DND-41 (cell line): Measurements from ENCODE around the gene TSPAN1.

ENCODE experiments used
- ATAC-seq: fragments of 200-7000 bp; cut with Tn5 transposase; 3 replicates; pipeline ENCODE4 v1.9.1; 2021; ENCODE audit warnings: low read depth; ENCODE audit not compliant: insufficient read depth
- DNase-seq: peaks from one replicate; pipeline ENCODE4 v3.0.0-alpha.2; 2020
- H2AFZ ChIP-seq: 2 replicates; pipeline ENCODE4 v1.6.0; 2012; ENCODE audit warnings: low read depth, low read length
- H3K27ac ChIP-seq: 2 replicates; pipeline ENCODE4 v1.5.1; 2012; ENCODE audit warnings: low read length, inconsistent platforms
- H3K27me3 ChIP-seq: fragments of 200-600 bp; sonication (generic); 2 replicates; pipeline ENCODE4 v1.6.0; 2012; ENCODE audit warnings: low read length, mild to moderate bottlenecking, inconsistent platforms; ENCODE audit not compliant: insufficient read depth, poor library complexity
- H3K36me3 ChIP-seq: 2 replicates; pipeline ENCODE4 v1.5.1; 2012; ENCODE audit warnings: low read length, inconsistent platforms; ENCODE audit not compliant: insufficient read depth
- H3K4me1 ChIP-seq: 2 replicates; pipeline ENCODE4 v1.5.1; 2012; ENCODE audit warnings: mild to moderate bottlenecking, low read length; ENCODE audit not compliant: insufficient read depth
- H3K4me2 ChIP-seq: 2 replicates; pipeline ENCODE4 v1.6.0; 2012; ENCODE audit warnings: mild to moderate bottlenecking, moderate library complexity, low read length, inconsistent platforms; ENCODE audit not compliant: insufficient read depth
- H3K4me3 ChIP-seq, 2 experiments: fragments of 200-600 bp in 1 of 2; shearing (Covaris generic) in 1 of 2; 2 replicates each; pipeline ENCODE4 v1.5.1; 2012 to 2016; ENCODE audit warnings: inconsistent platforms in 2 of 2, low read length in 2 of 2, mild to moderate bottlenecking in 2 of 2, low read depth in 1 of 2, moderate library complexity in 1 of 2
- H3K79me2 ChIP-seq: 2 replicates; pipeline ENCODE4 v1.6.0; 2012; ENCODE audit warnings: low read length, inconsistent platforms; ENCODE audit not compliant: insufficient read depth
- H3K9ac ChIP-seq: 2 replicates; pipeline ENCODE4 v1.6.0; 2012; ENCODE audit warnings: low read depth, mild to moderate bottlenecking, inconsistent platforms, low read length, moderate library complexity
- H3K9me3 ChIP-seq: 2 replicates; pipeline ENCODE4 v1.5.1; 2012; ENCODE audit warnings: low read length, moderate library complexity, mild to moderate bottlenecking, inconsistent platforms; ENCODE audit not compliant: insufficient read depth, severe bottlenecking
- H4K20me1 ChIP-seq: 2 replicates; pipeline ENCODE4 v1.6.0; 2012; ENCODE audit warnings: low read length; ENCODE audit not compliant: insufficient read depth
- EZH2 ChIP-seq: IDR thresholded peaks from 3 replicates; pipeline ENCODE4 v1.6.1; 2012; ENCODE audit warnings: borderline replicate concordance, low read depth, mild to moderate bottlenecking, moderate library complexity, low read length, inconsistent platforms; ENCODE audit not compliant: severe bottlenecking
- TF ChIP-seq, protein P1 (sequence below): IDR thresholded peaks from 2 replicates; pipeline ENCODE4 v1.5.1; 2012; ENCODE audit warnings: borderline replicate concordance, low read length, moderate library complexity, mild to moderate bottlenecking; ENCODE audit not compliant: poor library complexity, severe bottlenecking; ENCODE audit errors: extremely low read depth

Gene TSPAN1

DNA sequence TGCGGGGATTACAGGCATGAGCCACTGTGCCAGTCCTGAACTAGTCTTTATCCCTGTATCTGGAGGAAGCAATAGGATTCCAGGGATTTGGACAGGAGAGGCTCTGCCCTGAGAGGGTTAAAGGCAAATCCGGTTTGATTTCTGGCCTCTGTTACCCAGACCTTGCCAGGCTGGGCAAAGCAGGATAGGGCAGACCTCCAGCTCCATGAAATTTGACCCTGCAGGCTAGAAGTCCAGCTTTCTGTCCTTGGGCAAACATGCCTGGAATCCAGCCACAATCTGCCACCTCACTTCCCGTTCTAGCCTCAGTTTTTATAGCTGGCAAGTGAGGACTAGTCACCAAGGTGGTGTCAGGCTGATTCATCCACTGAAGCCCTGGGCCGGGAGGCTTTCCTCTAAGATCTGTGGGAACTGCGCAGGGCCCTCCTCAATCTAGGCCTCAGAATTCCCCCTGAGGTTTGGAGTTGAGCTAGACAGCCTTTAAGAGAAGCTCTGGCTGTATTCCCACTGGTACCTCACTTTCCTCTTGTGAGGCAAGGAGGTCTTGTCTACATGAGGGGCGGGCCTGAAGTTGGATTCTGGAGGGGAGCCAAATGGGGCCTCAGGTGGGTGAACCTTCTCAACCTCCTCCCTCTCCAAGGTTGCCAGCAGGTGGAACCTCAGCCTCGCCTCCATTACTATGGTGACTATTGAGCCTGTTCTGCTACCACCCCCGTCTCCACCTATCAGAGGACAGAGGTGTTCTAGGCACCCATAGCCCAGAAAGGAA is 8.4 kb downstream of the TSPAN1 start:
- Histone ChIP-seq H3K4me2 (no peak overlapping the region), H3K4me1 (peaks cover 16% of the 10 kb centered on the region), H3K36me3 (peaks cover 13% of the 10 kb centered on the region; the same call in 1 of the 2 replicates), H3K9me3 (no peaks in the 10 kb centered on the region), H3K79me2 (no peaks in the 10 kb centered on the region), H2AFZ (no peak overlapping the region), H3K27me3 (no peaks in the 10 kb centered on the region), H4K20me1 (no peaks in the 10 kb centered on the region), H3K9ac (no peak overlapping the region), H3K4me3 (no peak overlapping the region), H3K27ac (no peak overlapping the region)
- TF ChIP-seq EZH2, result no peak
- TF ChIP-seq, protein P1, sequence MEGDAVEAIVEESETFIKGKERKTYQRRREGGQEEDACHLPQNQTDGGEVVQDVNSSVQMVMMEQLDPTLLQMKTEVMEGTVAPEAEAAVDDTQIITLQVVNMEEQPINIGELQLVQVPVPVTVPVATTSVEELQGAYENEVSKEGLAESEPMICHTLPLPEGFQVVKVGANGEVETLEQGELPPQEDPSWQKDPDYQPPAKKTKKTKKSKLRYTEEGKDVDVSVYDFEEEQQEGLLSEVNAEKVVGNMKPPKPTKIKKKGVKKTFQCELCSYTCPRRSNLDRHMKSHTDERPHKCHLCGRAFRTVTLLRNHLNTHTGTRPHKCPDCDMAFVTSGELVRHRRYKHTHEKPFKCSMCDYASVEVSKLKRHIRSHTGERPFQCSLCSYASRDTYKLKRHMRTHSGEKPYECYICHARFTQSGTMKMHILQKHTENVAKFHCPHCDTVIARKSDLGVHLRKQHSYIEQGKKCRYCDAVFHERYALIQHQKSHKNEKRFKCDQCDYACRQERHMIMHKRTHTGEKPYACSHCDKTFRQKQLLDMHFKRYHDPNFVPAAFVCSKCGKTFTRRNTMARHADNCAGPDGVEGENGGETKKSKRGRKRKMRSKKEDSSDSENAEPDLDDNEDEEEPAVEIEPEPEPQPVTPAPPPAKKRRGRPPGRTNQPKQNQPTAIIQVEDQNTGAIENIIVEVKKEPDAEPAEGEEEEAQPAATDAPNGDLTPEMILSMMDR, result no peak
- no peak for DNase-seq
- no peak for ATAC-seq

DNA sequence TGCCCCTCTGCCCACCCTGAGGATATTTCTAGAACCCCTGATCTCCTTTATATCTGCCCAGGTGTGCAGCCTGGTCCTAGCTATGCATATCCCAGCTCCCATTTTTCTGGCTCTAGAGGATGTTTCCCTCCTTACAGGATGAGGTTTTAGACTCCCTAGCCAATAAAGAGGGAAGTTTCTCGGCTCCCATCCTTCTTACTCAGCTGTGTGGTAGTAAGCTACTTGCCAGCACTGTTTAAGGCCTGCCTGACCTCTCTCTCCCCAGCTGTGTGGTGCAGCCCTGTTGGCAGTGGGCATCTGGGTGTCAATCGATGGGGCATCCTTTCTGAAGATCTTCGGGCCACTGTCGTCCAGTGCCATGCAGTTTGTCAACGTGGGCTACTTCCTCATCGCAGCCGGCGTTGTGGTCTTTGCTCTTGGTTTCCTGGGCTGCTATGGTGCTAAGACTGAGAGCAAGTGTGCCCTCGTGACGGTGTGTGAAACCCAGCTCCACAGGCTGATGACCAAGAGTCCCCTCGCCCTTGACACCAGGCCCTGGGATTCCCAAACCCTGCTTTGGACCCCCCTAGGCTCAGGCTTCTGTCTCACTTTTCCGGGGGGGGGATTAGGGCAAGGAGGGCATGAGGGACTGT is 9.2 kb downstream of the TSPAN1 start:
- no peak for ATAC-seq
- H3K27me3 ChIP-seq, result no peaks in the 10 kb centered on the region
- peaks cover 20% of the 10 kb centered on the region for H3K36me3 ChIP-seq
- H3K9me3 ChIP-seq, result no peaks in the 10 kb centered on the region
- no peak for TF ChIP-seq EZH2
- TF ChIP-seq, protein P1, result no peak
- no peak overlapping the region for H3K9ac ChIP-seq
- no peak overlapping the region for H2AFZ ChIP-seq
- H3K4me3 ChIP-seq, result no peak overlapping the region
- peaks cover 16% of the 10 kb centered on the region for H3K4me1 ChIP-seq
- H4K20me1 ChIP-seq, result no peaks in the 10 kb centered on the region
- no peak for DNase-seq
- H3K79me2 ChIP-seq, result no peaks in the 10 kb centered on the region
- H3K4me2 ChIP-seq, result no peak overlapping the region
- H3K27ac ChIP-seq, result no peak overlapping the region

DNA sequence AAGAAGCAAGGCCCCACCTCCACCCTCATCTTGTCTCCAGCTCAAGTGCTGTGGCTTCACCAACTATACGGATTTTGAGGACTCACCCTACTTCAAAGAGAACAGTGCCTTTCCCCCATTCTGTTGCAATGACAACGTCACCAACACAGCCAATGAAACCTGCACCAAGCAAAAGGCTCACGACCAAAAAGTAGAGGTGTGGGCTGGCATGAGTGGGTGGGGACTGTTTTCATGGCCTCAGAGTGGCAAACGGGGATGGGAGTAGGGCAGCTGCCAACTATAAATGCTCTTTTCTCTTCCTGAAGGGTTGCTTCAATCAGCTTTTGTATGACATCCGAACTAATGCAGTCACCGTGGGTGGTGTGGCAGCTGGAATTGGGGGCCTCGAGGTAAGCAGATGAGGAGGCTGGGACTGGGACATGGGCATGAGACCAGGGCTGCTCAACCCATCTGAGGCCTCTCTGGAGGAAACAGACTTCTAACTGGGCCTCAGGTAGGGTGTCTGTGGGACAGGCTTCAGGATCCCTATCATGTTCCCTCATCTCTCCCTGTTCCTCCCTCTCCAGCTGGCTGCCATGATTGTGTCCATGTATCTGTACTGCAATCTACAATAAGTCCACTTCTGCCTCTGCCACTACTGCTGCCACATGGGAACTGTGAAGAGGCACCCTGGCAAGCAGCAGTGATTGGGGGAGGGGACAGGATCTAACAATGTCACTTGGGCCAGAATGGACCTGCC is 10.2 kb downstream of the TSPAN1 start:
- no peaks in the 10 kb centered on the region for H3K79me2 ChIP-seq
- DNase-seq, result no peak
- peaks cover 7% of the 10 kb centered on the region for H3K4me1 ChIP-seq
- H3K36me3 ChIP-seq, result peaks cover 29% of the 10 kb centered on the region
- ATAC-seq, result no peak
- no peaks in the 10 kb centered on the region for H3K27me3 ChIP-seq
- no peak overlapping the region for H3K4me2 ChIP-seq
- no peaks in the 10 kb centered on the region for H3K9me3 ChIP-seq
- TF ChIP-seq EZH2, result no peak
- TF ChIP-seq, protein P1, result no peak
- no peak overlapping the region for H3K9ac ChIP-seq
- no peak overlapping the region for H3K4me3 ChIP-seq
- H4K20me1 ChIP-seq, result no peaks in the 10 kb centered on the region
- H2AFZ ChIP-seq, result no peak overlapping the region
- H3K27ac ChIP-seq, result no peak overlapping the region
